HG03565 (cell line): ENCODE measurements around the gene EFCC1.
"Not testable (repeated sequence)": the region's sequence is repeated elsewhere in the genome, so short reads cannot be mapped to it uniquely, and the experiment has no call there.

ENCODE experiments used
- ATAC-seq: cut with Tn5 transposase; IDR thresholded peaks from one replicate; pipeline ENCODE4 v1.9.1; 2021; ENCODE audit warnings: mild to moderate bottlenecking, moderate library complexity; ENCODE audit not compliant: unreplicated experiment

EFCC1 gene

GRCh38 chr3:129051871-129052340 is 50.8 kb downstream of the EFCC1 start:
- ATAC-seq, result no peak

GRCh38 chr3:129052675-129053074 is 51.6 kb downstream of the EFCC1 start:
- no peak for ATAC-seq

DNA sequence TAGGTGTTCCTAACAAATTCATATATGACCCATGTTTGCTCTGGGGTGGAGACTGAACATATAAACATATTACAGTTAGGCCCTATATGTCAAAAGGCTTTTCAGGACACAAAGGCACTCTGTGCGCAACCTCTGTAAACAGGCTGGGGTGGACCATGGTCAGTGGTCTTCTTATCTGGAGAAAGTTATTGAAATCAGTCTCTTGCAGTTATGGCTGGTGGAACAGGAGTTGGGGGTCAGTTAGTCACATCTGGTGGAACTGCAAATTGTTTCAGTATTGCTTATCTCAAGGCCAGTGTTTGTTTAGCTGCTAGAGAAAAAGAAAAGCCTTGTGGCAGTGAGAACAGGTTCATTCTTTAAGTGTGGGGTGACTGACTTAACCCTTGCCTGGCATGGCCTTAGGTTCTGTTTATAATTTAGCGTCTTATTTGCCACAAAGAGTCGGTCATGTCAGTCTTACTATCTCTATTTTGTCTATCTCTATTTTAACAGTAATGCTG is 53.6 kb downstream of the EFCC1 start:
- no peak for ATAC-seq

- no peak for ATAC-seq
These were observed 55.5 kb downstream of the EFCC1 start for GRCh38 chr3:129056451-129057173.

- ATAC-seq, result no peak
These were observed 56.1 kb downstream of the EFCC1 start for GRCh38 chr3:129057249-129057648.

DNA sequence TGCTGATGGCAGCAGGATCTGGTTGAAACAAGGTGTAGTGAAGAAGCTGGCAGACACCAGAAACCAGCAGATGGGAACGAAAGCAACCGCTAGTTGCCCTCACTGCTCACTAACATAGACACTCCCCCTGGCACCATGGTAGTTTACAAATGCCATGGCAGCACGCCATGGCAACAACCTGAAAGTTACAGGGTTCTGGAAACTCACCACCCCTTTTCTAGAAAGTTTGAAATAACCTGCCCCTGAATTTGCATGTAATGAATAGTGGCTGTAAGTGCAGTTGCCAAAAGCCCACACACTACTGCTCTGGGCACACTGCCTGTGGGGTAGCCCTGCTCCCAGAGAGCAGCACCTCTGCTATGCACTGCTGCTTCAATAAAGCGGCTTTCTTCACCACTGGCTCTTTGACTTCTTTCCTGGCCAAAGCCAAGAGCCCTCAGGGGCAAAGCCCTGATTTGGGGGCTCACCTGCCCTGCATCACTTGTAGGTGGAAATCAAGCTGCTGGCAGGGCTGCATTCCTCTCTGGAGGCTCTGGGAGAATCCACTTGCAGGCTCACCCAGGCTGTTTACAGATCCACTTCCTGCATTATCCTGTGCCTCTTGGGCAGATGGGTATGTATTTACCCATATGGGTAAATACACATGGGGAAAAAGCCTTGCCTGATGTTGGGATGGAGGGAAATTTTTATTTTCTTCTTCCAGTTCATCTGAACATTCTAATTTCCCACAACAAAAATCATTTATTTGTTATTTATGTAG is 57.5 kb downstream of the EFCC1 start:
- ATAC-seq, result no peak

GRCh38 chr3:129059311-129059958 is 58.3 kb downstream of the EFCC1 start:
- ATAC-seq, result no peak

DNA sequence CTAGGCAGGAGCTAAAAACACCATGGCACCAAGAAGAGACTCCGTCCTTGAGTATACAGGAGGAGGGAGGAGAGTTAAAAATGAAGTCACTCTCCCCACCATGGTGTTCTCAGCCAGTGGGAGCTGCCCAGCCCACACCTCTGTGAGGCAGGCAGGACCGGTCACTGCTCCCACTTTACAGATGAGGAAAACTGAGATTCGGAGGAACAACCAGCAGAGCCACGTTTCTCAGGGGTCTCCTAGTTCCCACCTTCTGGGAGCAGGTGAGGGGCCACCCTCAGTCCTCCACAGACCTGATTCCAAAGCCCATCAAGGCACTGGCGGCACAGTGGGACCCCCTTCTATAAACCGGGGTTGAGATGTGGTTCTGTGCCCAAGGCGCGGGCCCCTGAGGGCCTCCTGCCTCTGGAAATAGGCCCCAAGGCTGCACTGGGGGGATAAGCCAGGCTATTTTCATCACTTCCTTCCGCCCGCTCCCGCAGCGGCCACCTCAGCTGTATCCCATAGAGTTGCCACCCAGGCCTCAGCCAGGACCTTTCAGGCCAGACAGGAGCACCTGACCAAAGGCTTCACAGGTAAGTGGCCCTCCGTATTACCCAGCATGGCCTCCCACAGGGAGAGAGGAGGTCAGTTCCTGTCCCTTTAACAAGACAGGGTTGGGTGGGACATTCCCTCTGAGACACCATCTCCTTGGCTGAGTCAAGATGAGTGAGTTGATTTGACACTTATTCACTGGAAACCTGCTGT is 59.3 kb downstream of the EFCC1 start, which contains the start of gene GP9:
GP9 (plus strand) TSS at position 504 of the 747 bp plus-strand sequence. CDS start 961 bp downstream, outside the sequence.
- ATAC-seq, result no peak

- ATAC-seq, result no peak
These were observed 60.2 kb downstream of the EFCC1 start for GRCh38 chr3:129061023-129061887.

- ATAC-seq, result no peak
These were observed 61.1 kb downstream of the EFCC1 start for GRCh38 chr3:129061888-129062834.

GRCh38 chr3:129063091-129063640 is 62.1 kb downstream of the EFCC1 start:
- ATAC-seq, result no peak

DNA sequence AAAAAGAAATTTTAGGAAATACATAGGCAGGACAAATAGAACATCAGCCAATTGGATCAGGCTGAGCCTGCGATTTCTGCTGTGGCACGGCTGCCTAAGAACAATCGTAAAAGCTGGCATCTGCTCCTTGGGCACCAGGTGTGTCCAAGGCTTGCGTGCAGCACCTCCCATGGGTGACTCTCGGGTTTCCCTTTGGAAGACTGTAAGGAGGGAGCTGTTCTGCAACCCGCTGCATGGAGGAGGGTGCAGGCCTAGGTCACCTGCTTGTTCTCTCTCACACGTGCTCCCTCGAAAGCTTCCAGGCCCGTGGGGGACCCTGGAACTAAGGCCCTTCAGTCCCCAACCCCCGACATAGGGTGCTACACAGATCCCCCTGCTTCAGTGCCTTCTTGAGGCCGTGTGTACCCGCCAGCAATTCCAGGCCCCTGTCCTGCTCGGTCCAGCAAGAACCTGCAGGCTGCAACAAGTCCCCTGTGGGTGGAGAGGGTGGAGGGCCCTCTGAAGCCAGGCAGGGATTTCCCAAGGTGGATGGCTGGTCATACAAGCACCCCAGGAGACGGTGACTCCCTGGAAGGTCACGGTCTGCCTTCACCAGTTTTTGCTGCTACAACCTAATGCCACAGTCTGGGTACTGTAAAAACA is 62.9 kb downstream of the EFCC1 start:
- no peak for ATAC-seq

DNA sequence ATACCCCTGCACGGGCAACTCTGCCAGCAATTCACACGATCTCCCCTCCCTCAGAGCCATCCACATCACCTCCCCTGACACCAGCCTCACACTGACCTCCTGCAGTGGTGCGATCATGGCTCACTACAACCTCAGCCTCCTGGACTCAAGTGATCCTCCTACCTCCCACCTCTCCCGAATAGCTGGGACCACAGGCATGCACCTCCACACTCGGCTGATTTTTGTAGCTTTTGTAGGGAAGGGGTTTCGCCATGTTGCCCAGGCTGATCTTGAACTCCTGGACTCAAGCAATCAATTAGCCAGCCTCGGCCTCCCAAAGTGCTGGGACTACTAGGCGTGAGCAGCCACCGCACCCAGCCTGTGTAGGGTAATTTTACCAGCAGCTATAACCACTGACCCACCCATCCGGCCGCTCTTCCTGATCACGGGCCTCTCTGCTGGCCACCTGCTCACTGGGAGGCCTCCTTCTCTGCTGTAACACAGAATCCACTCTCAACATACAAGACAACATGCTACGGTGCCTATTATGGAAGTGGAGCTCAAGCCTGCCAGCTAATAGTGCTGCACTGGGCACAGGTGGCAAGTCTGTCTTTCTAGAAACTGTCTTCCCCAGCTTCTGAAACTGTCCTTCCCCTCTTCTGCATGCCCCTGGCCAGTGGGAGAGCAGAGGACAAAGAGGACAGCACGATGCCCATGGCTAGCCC is 64.1 kb downstream of the EFCC1 start:
- ATAC-seq, result no peak

GRCh38 chr3:129065720-129066073 is 64.6 kb downstream of the EFCC1 start:
- no peak for ATAC-seq

- ATAC-seq, result not testable (repeated sequence)
These were observed 66.6 kb downstream of the EFCC1 start for GRCh38 chr3:129067719-129068118.

GRCh38 chr3:129068291-129068886 is 67.3 kb downstream of the EFCC1 start:
- ATAC-seq, result no peak
